Fibroblast of skin of left quadriceps (primary cell): Measurements from ENCODE around the gene PCIF1.
"Not testable (repeated sequence)": the region's sequence is repeated elsewhere in the genome, so short reads cannot be mapped to it uniquely, and the experiment has no call there.

Experiments used
- DNase-seq, 2 experiments: peaks; one replicate each; pipeline ENCODE4 v3.0.0-alpha.2; 2013; ENCODE audit warnings: low read depth in 2 of 2

Gene PCIF1

DNA sequence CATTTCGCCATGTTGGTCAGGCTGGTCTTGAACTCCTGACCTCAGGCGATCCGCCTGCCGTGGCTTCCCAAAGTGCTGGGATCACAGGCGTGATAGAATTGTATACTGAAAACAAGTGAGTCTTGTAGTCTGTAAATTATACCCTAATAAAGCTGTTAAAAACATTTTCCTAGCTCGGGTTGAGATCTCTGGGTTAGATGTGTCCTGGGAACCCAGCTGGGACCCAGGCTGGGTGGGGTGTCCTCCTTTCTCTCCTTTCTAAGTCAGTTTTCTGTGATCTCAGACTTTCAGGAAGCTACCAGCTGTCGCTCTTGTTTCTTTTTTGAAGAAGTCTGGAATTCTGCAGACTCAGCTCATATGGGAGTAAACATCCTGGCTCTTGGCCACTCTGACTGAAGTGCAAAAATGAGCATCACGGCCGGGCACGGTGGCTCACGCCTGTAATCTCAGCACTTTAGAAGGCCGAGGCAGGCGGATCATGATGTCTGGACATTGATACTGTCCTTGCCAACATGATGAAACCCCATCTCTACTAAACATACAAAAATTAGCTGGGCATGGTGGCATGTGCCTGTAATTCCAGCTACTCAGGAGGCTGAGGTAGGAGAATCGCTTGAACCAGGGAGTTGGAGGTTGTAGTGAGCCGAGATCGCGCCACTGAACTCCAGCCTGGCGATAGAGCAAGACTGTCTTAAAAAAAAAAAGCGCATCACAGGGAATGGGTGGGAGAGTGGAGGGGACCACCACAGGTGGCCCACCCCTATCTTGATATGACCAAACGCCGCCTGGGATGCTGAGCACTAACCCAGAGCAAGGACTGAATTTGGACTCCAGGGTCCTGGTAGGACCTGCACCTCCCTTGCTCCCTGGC is 9.9 kb upstream of the PCIF1 start:
- DNase-seq = no peak

DNA sequence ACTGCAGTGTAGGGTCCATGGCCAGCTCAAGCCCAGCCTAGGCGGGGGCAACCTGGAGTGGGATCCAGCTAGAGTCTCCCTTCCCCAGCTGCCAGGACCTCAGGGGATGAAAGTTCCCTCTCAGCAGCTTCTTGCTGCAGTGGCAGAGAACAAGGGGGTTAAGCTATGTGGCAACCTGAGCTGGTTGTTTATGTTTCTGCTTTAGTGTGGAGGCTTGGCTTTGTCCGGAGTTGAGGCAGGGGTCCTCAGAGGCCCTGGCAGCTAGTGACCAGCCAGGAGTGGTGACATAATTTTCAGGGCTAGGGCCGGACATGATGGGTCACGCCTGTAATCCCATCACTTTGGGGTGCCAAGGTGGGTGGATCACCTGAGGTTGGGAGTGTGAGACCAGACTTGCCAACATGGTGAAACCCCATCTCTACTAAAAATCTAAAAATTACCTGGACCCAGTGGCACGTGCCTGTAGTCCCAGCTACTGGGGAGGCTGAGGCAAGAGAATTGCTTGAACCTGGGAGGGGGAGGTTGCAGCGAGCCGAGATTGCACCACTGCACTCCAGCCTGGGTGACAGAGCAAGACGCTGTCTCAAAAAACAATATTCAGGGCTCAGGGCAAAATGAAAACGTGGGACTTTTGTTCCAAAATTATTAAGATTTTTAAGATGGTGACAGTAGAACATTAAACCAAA is 8.5 kb upstream of the PCIF1 start:
- DNase-seq = no peak

DNA sequence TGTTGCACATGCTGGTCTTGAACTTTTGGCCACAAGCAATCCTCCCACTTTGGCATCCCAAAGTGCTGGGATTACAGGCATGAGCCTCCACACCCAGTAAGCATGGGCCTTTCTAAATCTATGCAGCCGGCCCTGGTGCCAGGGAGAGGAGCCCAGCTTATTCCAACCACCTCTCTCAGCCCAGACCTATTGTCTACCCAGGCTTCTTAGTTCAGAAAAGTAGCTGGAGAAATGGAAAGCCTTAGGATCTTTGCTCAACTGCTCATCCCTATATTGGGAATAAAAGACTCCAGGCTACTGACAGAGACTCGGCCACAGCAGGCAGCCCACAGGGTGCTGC is 7.8 kb upstream of the PCIF1 start:
- DNase-seq = no peak

DNA sequence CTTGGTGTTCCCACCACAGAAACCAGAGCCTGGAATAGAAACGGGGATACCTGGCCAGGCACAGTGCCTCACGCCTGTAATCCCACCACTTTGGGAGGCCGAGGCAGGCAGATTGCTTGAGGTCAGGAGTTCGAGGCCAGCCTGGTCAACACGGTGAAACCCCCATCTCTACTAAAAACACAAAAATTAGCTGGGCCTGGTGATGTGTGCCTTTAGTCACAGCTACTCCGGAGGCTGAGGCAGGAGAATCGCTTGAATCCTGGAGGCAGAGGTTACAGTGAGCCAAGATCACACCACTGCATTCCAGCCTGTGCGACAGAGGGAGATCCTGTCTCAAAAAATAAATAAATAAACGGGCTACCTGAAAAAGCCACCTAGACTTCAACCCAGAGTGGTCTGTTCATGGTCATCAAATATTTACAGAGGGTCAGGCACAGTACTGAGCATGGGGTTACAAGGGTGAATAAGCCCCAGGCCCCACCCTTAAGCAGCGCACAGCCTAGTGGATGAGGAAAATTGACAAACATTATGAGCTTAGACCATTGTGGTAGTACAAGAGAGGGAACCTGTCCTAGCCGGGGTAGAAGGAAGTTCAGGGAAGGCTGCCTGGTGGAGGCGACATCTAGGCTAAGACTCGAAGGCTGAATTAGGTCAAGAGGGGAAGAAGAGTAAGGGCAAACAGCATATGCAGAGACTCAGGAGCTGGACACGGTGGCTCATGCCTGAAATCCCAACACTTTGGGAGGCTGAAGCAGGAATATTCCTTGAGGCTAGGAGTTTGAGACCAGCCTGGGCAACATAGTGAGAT is 7.2 kb upstream of the PCIF1 start:
- no peak for DNase-seq

DNA sequence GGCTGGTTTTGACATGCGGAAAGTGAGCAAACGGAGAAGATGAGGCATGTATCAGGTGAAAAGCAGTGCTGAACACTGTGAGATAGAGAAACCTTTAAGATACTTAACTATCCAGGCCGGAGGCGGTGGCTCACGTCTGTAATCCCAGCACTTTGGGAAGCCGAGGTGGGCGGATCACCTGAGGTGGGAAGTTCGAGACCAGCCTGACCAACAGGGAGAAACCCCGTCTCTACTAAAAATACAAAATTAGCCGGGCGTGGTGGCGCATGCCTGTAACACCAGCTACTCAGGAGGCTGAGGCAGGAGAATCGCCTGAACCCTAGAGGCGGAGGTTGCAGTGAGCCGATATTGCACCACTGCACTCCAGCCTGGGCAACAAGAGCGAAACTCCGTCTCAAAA is 2.8 kb upstream of the PCIF1 start:
- DNase-seq = not testable (repeated sequence)

DNA sequence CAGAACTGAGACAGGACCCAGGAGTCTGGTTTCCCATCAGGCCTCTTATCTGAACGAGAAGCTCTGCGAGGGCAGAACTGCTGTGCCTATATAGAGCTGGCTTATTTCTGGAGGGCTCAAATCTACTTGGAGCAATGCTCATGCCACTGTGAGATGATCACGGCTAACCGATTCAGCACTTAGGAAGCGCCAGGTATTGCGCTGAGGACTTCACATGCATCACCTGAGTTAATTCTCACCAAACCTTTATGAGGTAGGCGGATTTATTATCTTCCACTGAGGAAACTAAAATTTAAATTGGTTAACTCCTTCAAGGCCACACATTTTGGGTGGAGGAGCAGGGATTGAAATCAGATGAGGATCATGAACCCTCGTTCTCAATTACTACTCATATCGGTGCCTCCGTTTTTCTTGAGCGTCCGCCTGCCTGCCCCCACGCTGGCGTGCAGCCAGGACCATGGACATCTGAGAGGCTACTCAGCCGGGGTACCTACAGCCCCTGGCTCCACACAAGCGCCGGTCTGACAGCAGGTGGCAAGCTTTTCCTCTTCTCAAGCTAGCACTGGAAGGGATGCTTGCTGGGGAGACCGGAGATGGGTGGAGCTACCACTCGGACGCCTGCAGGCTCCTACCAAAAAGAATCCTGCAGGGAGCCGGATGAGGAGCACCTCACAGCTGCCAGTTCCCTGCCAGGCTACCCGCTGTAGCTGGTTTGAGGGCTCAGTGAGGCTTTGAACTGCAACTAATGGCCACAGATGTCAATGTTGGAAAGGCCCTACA is 1.0 kb upstream of the PCIF1 start:
- DNase-seq = no peak

DNA sequence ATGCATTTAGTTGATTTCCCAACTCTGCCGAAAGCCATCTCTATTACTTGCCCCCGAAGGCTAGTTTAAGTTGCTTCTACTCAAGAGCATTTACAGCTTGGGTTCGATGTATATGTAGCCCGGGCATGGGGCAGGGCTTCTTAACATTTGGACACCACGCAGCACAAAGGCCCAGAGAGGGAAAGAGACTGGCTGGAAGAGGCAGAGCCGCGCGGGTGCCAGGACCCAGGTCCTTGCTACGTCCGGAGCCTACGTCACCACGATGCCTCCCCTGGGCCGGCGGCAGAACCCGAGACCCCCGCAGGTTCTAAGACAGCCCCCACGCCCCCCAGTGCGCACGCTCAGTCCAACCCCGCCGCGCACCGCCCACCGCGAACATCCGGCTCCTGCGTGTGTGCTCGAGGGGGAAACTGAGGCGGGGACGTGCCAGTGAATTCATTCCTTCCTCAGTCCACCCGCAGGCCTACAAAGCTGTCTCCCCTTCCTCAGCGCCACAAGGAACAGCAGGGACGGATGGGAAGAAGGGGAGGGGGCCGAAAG is 367 bp upstream of the PCIF1 start:
- DNase-seq = no peak

DNA sequence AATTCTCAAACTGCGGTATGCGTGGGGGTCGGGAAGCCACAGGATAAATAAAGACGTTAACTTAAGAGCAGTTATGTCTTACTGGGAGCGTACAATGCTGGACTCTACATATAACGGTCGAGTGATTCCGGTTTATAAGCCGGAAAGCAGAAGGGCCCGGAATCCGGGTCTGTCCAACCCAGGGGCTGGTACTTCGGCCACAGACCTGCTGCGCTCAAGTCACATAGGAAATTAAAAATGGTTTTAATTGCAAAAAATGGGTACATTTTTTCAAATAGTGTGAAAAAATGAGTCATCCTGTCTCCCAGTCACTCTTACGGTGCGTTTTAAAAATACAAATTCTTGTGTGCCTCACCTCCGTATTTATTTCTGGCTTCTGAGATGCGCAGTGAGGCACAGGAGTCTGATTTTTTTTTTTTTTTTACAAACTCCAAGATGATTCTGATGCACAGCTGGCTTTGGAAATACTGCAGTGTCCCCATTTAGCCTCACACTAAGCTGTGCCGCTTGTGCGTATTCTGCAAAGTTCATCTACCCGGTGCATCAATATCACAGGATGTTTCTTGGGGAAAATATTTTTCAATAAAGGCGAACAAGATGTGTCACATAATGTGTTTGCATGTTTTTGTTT is 1.0 kb downstream of the PCIF1 start:
- no peak for DNase-seq

DNA sequence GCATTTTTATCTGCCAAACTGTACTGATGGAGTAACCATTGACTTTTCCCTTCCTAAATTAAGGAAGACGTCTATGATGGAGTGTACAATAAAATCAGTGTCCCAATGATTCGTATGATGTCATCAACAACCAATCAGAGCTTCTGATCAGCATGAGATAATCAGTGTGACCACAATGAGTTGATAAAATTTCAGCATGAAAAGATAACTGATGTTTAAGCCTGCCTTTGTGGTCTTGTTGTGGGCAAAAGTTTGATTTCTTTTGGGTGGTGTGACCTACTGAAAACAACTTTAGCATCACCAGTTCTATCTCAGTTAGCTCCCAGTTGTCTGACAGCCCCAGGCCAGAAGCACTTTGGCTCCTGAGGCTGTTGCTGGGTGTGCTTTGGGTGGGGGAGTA is 3.3 kb downstream of the PCIF1 start:
- DNase-seq = no peak

DNA sequence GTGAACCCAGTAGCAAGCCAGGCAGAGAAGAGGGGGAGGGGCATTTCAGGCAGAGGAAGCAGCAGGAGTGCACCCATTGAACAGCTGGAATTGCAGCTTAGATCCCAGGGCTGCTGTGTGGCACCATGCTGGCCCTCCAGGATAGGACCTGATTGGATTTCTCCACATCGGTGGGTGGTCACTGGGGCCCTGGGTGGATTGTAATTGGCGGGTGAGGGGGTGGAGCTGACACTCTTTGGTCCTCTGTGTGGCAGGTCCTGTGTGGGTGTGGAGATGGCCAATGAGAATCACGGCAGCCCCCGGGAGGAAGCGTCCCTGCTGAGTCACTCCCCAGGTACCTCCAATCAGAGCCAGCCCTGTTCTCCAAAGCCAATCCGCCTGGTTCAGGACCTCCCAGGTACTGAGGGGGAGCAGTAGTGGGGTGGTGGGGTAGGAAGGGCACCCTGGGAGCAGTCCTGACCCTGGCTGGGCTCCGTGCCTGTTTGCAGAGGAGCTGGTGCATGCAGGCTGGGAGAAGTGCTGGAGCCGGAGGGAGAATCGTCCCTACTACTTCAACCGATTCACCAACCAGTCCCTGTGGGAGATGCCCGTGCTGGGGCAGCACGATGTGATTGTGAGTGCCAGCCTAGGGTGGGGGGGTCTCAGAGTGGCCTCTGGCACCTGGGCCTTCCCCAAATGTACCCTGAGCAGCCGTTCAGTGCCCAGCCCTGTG is 4.4 kb downstream of the PCIF1 start:
- no peak for DNase-seq

DNA sequence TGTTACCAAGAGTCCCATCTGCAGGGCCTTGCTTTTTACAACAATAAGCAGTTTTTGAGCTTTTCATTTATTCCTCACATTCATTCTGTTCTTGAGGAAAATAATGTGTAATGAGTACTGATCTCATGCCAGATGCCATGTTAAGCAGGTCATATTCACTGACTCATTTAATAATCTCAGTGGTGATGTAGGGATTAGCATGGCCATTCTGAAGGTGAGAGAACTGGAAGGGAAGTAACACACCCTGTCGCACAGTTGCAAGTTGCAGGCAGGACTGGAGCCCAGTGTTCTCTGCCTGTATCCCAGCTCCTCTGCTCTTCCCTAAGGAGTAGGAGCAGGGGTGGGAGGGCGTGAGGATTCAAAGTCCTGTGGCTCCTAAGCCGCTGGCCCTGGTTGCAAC is 5.6 kb downstream of the PCIF1 start:
- no peak for DNase-seq

DNA sequence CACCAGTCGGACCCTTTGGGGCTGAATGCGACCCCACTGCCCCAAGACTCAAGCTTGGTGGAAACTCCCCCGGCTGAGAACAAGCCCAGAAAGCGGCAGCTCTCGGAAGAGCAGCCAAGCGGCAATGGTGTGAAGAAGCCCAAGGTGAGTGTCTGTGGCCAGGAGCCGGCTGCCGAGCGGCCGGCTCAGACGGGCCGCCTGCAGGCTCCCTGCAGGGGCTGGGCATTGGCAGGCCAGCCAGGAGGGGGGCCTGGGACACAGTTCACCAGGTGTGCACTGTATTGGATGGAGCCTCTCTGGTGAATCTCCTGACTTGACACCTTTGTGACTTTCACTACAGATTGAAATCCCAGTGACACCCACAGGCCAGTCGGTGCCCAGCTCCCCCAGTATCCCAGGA is 6.0 kb downstream of the PCIF1 start:
- no peak for DNase-seq

DNA sequence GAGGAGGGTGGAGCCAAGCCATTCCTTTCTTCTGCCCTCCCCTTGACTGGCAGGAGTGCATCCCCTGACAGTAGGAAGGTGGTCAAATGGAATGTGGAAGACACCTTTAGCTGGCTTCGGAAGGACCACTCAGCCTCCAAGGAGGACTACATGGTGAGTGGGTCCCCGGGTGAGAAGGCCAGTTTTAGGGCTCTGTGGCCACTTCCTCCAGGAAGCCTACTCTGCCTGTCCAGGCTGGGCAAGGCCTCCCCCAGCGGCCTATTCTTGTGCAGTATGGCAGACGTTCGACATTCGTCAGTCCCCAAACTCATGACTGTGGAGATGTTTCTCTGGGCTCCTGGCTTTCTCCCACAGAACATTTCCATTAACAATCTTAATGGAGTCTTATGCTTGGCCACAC is 9.1 kb downstream of the PCIF1 start:
- DNase-seq = no peak

DNA sequence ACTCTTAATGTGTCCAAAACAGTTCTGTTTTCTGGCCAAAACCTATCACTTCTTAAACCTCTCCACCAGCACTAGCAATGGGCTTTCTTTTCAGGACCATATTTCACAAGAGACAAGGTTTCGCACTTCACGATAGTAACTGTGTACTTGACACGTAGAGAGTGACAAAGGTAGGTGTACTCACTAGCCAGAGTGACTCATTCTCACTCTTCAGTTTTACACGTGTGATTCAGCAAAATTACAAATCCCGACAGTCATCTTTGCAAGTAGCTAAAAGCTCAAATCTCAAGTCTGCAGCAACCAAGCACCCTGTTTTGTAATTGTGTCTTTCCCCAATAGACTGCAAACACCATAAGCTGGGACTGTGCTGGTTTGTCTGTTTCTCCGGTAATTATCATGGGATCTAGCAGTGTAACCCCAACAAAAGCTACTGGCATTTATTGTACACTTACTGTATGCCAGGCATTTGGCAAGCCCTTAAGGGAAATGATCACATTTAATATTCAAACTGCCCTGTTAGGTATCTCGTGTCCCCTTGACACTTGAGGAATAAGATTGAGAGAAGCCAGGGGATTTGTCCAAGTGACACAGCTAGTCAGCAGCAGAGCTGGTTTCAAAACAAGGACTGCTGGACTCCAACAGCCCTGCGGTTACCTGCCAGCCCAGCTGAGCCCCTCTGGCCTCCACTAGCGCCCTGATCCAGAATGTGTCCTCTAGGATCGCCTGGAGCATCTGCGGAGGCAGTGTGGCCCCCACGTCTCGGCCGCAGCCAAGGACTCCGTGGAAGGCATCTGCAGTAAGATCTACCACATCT is 9.9 kb downstream of the PCIF1 start:
- no peak for DNase-seq

DNA sequence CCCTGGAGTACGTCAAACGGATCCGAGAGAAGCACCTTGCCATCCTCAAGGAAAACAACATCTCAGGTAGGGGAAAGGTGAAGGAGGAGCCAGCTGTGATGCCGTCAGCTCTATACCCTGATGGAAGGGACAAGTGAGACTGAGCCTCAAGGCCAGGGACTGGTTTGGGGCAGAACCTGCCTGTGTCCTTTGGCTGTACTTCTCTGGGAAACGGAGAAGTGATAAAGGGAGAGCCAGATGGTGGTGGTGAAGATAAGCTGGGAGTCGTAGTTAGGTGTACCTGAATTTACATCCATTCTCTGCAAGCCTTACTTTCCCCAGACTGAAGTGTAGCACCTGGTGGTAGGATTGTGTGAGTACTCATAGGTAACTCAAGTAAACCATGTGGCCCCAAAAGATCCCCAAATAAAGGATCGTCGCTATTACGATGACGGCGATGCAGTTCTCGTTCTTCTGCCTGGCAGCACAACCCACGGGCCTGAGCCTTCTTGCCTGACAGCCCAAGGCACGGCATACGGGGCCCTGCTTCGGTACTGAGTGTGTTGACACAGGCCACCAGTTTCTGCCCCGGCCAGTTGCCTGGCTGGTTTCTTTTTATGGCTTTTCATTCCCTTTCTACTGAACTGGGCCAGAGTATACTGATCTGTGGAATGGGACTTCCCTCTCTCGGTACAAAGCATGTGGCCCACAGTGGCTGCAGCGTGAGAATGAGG is 10.6 kb downstream of the PCIF1 start:
- DNase-seq = no peak

DNA sequence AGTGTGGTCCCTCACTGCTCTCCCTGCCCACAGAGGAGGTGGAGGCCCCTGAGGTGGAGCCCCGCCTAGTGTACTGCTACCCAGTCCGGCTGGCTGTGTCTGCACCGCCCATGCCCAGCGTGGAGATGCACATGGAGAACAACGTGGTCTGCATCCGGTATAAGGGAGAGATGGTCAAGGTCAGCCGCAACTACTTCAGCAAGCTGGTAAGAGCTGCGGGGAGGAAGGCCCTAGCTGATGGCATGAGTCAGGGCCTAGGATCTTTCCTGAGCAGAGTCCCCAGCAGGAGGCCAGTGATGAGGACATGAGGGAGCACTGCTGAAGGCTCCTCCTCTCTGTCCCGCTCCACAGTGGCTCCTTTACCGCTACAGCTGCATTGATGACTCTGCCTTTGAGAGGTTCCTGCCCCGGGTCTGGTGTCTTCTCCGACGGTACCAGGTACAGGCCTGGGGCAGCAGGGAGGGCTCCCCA is 11.2 kb downstream of the PCIF1 start:
- DNase-seq = no peak

DNA sequence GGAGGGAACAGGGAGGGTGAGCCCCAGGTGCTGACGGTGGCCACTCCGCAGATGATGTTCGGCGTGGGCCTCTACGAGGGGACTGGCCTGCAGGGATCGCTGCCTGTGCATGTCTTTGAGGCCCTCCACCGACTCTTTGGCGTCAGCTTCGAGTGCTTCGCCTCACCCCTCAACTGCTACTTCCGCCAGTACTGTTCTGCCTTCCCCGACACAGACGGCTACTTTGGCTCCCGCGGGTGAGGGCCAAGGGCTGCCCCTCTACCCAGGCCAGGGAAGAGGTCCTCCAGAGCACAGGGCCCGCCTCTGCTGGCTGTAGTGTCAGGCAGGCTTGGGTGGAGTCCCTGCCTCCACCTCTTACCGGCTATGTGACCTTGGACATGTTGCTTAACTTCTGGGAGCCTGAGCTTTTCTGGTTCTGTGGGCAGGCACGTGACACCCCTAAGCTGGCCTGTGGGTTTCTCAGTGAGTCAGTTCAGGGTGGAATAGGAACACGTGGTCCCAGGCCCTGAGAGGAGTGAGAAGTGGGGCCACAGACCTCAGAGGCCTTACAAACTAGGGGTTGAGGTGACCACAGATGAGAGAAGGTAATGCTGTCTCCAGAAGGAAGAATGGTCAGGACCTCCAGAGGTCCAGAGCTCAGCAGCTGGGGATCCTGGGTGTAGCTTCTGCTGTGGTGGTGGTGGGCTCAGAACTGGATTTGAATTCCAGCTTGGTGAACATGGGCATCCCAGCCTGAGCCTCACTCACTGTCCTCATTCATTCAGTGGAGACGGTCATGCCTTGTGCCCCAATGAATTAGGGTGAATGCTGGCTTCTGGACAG is 11.9 kb downstream of the PCIF1 start:
- DNase-seq = no peak
